Activated T-cell treated with anti-CD3 and anti-CD28 coated beads for 1 hour (primary cell): ENCODE measurements around the gene DYNC1I1.

ENCODE experiments used
- DNase-seq: peaks from one replicate; pipeline ENCODE4 v3.0.0-alpha.2; 2020; ENCODE audit warnings: low read depth

The DYNC1I1 gene

DNA sequence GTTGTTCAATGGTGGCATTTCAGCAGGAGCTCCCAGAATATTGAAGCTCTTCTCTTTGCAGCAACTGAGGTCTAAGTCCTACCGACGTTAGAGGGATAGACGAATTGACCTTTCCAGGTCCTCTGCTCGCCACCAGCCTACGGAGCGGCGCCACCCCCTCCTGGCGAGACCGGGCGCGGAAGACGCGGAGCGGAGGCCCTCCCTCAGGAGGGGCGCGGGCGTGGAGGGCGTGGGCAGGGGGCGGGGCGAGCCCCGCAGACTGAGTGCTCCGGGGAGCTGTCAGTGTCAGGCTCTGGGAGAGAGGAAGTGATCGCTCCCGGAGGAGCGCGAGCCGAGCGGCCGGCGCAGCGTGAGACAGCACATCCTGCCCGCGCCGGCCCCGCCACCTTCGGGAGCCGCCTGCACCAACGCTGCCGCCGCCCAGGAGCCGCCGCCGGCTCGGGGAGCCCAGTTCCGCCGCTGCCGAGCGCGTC, at the start of gene DYNC1I1:
Gene DYNC1I1, plus strand, starts transcription at position 257 of the 473 bp plus-strand sequence. CDS start 32,176 bp downstream, outside the sequence.
- DNase-seq, result no peak

DNA sequence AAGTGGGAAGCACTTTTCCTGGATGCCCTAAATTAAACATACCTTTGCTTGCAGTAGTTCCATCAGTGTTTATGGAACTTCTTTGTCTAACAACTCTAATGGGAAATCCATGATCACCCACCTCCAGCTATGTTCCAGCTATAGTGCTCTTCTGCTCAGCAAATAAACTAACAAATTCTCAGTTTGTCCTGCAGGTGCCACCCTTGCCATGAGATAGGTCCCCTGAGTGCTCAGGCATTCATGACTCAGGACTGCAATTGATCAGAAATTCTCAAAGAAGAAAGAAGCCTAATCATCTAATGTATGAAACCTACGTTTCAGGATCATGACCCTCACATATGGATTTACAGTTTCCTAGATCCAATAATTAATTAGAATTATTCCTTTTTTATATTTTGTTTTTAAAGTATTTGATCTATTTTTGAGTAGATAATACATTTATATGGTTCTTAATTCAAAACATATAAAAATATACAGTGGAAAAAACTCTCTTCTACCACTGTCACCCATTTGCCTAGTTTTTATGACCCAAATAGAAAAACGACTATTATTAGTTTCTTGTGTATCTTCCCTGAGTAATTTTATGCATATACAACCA, 48.7 kb upstream of the DYNC1I1 start:
- DNase-seq, result no peak

- no peak for DNase-seq
These were observed 47.1 kb upstream of the DYNC1I1 start for GRCh38 chr7:95725205-95725604.

- no peak for DNase-seq
These were observed 41.7 kb upstream of the DYNC1I1 start for GRCh38 chr7:95730493-95731280.

- no peak for DNase-seq
These were observed 35.7 kb upstream of the DYNC1I1 start for GRCh38 chr7:95736635-95737034.

GRCh38 chr7:95737828-95738505, 34.4 kb upstream of the DYNC1I1 start:
- no peak for DNase-seq

DNA sequence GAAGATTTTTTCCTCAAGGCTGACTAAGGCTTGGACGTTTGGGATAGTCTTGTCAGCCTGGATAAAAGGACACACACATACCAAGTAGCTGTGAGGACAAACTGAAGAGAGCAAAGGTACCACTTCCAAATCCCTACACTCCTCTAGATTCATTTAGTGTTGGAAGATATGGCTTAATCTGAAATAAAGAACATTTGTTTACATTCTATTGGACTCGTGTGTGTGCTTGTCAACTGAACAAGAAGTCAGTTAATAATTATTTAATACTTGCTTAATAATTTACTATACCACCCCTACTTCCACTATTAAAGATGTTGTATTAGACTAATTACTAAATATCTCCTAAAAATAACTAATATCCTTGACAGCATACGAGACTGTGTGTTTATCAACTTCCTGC, 23.3 kb upstream of the DYNC1I1 start:
- DNase-seq, result no peak

- DNase-seq, result no peak
These were observed 22.8 kb upstream of the DYNC1I1 start for GRCh38 chr7:95749515-95749914.

- no peak for DNase-seq
These were observed 18.9 kb upstream of the DYNC1I1 start for GRCh38 chr7:95753440-95753839.

- no peak for DNase-seq
These were observed 16.9 kb upstream of the DYNC1I1 start for GRCh38 chr7:95755277-95755934.

- DNase-seq, result no peak
These were observed 14.2 kb upstream of the DYNC1I1 start for GRCh38 chr7:95758187-95758586.

DNA sequence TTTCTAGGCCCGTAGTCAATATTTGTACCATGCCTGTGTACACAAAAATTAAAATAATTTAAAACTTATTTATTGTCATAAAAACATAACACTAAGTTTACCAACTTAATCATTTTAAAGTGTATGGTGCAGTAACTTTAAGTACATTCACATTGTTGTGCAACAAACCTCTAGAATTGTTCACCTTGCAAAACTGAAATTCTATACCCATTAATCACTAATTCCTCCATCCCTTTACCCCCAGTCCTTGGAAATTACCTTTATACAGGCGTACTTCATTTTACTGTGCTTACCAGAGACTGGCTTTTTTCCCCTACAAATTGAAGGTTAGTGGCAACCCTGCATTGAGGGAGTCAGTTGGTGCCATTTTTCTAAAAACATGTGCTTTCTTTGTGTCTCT, 6.3 kb upstream of the DYNC1I1 start:
- DNase-seq, result no peak

DNA sequence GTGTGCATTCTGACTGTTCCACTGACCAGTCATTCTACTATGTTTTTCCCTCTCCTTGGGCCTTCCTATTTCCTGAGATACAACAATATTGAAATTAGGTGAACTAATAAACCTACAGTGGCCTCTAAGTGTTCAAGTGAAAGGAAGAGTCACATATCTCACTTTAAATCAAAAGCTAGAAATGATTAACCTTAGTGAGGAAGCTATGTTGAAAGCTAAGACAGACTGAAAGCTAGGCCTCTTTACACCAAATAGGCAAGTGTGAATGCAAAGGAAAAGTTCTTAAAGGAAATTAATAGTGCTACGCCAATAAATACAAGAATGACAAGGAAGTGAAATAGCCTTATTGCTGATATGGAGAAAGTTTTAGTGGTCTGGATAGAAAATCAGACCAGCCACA, 5.7 kb upstream of the DYNC1I1 start:
- DNase-seq, result no peak

GRCh38 chr7:95772771-95773581, 622 bp downstream of the DYNC1I1 start:
- no peak for DNase-seq

DNA sequence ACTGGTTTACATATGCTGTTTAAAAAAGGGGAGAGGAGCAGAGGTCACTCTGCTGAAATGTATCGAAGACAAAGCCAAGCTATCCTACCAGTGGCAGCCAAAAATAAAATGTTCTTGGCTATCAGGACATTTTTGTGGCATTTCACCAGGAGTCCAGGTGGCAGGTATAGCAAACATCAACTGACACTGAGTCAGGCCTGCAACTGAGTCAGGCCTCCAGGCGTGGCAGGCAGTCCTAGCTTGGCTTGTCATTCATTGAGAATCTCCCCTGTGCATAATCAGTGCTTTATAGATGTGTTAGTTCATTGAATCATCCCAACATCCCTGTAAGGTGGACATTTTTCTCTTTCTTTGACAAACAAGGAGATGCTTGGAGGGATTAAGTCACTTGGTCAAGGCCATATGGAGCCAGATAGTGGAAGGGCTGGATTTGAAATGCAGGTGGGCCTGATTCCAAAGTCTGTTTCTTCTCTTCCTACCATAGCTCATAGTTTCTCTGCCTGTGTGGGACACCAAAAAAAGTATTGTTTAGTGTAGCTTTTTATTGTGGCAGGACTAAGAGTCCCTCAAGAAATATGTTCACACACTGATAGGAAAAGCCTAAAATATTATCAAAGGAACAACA, 4.3 kb downstream of the DYNC1I1 start:
- DNase-seq, result no peak

GRCh38 chr7:95777269-95777668, 4.9 kb downstream of the DYNC1I1 start:
- DNase-seq, result no peak

GRCh38 chr7:95780665-95781064, 8.3 kb downstream of the DYNC1I1 start:
- DNase-seq, result no peak

GRCh38 chr7:95781961-95782586, 9.7 kb downstream of the DYNC1I1 start:
- DNase-seq, result no peak

DNA sequence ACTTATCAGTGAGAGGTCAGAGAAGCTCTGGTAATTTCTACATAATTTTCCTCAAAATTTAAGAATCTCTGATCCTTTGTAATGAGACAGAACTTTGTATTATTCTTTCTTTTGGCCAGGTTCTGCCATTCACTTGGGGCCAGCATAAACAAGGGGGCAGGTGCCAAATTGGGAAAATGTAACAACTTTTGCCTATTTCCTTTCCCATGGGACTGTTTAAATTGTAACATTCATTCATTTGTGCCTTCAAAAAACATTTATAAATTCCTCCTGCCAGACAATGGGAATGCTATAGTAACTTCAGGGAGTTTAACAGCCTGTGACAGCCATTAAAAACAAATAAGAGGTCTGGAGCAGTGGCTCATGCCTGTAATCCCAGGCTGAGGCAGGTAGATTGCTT, 12.4 kb downstream of the DYNC1I1 start:
- DNase-seq, result no peak

DNA sequence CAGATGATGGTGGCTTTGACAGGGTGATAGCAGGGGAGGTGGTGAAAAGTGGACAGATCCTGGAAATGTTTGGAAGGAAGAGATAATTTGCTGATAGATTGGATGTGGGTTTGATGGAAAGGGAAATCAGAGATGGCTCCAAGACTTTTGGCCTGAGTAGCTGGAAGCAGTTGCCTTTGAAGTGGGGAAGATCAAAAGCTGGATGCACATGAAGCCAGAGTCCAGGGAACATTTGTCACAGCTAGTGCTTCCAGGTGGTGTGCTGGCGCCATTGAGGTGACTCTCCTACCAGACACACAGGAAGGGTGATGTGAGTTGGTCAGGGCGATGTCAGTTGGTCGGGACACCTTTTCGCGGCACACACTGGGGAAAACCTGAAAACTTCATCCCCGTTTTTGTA, 15.9 kb downstream of the DYNC1I1 start:
- no peak for DNase-seq

- no peak for DNase-seq
These were observed 16.5 kb downstream of the DYNC1I1 start for GRCh38 chr7:95788884-95789283.
